ENCODE results near the gene ANKRD29.
"Not testable (repeated sequence)": the region's sequence is repeated elsewhere in the genome, so short reads cannot be mapped to it uniquely, and the experiment has no call there.

Gene ANKRD29

DNA sequence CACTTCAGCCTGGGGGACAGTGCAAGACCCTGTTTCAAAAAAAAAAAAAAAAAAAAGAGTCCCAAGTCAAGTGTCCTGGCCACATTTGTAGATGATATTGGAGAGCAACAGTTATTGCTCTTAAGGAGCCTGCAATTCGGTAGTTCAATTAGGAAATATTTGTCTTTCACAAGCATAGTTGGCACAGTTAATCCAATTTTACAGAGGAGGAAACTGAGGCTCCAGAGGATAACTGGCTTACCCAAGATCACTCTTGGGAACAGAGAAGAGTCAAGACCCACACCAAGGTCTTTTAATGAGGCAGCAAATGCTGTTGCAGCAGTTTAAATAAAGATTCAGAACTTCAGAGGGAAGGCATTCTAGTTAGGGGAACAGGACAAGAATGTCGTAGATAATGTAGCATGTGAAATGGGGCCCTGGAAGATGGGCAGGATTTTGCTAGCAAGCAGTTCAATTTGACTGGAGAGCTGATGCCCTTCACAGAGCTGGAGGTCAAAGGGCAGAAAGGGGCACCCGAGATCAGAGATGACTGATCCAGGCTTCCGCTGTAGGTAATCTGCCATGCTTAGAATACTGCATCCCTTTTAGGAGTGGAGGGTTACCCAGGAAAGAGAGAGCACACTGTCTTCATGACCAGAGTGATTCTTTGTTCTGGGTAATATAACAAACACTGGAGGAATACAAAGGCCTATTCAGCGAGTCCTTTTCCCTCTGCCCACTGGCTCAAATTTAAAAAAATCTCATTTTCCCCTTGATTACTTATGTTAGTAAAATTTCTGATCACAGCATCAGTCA is 79.4 kb downstream of the ANKRD29 start:
- no peaks in the 10 kb centered on the region for H3K36me3 ChIP-seq (ENCODE audit: control insufficient read depth, insufficient read depth, low read length)
- no peaks in the 10 kb centered on the region for H3K9me3 ChIP-seq (ENCODE audit: control insufficient read depth, low read length)
- H3K9ac ChIP-seq (ENCODE audit: low read length) = no peak overlapping the region
- no peaks in the 10 kb centered on the region for H3K27me3 ChIP-seq (ENCODE audit: control insufficient read depth, insufficient read depth, low read length)
- H3K4me3 ChIP-seq (ENCODE audit: low read length) = no peak overlapping the region
- peaks cover 24% of the 10 kb centered on the region for H3K4me1 ChIP-seq (ENCODE audit: control insufficient read depth, insufficient read depth, low read length)

DNA sequence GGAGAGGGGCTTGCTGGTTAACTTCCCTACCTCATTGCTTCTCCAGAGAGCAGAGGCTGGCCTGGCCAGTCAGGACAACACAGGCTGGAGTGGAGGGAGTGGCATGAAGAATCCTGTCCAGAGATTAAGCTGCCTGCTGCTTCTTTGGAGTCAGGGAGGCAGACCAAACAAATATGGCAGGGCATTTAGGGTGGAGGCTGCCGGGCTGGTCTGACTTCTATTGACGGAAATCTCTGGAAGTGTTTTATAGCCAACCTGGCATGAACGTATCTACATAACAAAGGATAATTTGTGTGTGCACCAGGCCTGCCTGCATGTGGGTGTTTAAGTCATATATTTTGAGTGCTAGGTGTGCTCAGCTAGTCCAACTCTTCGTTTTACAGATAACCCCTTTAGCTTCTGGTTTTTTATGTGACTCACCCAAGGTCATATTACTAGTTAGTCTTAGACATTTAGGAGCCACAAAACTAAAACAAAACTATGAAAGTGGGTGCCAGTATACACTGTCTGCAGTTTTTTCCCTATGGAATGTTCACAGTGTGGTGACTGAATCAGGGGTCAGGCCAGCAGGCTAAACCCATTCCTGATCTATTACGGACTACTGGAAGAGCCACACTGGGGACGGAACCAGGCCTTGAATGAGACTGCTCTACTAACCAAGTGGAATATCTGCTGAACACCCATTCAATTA is 81.9 kb downstream of the ANKRD29 start:
- H3K27me3 ChIP-seq (ENCODE audit: control insufficient read depth, insufficient read depth, low read length) = no peaks in the 10 kb centered on the region
- H3K4me1 ChIP-seq (ENCODE audit: control insufficient read depth, insufficient read depth, low read length) = peaks cover 18% of the 10 kb centered on the region
- H3K4me3 ChIP-seq (ENCODE audit: low read length) = no peak overlapping the region
- no peaks in the 10 kb centered on the region for H3K9me3 ChIP-seq (ENCODE audit: control insufficient read depth, low read length)
- H3K36me3 ChIP-seq (ENCODE audit: control insufficient read depth, insufficient read depth, low read length) = no peaks in the 10 kb centered on the region
- no peak overlapping the region for H3K9ac ChIP-seq (ENCODE audit: low read length)

DNA sequence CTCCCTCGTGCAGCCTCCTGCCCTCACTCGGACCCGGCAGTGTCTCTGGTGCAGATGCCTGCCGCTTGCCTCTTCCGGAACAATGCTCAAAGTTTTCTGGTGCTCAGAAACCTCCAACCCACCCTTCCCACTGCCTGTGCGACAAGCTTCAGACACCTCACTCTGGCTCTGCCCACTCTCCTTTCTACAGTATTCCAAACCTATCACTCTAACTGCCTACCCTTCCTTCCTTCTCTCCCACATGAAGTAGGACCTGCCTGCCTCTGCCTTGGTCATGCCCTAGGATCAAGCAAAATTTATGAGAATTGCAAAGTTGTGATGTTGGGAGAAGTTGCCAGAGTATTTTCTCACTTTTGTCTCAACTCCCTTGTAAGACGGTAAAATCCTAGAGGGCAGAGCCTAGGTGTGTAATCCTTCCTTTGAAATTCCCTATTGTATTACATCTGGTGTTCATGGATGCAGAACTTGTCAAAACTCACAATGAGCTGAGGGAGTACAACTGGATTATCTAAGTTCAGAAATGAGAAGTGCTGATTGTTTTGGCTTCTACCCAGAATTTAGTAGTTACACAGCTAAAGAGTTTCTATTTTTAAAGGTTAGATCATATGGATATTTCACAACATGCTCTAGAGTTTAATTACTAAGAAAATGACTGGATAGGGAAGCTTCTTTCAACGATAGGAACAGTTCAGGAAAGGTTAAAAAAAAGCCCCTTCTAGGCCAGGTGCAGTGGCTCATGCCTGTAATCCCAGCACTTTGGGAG is 83.6 kb downstream of the ANKRD29 start:
- H3K36me3 ChIP-seq (ENCODE audit: control insufficient read depth, insufficient read depth, low read length) = no peaks in the 10 kb centered on the region
- H3K9me3 ChIP-seq (ENCODE audit: control insufficient read depth, low read length) = no peaks in the 10 kb centered on the region
- H3K9ac ChIP-seq (ENCODE audit: low read length) = no peak overlapping the region
- H3K4me3 ChIP-seq (ENCODE audit: low read length) = no peak overlapping the region
- peaks cover 22% of the 10 kb centered on the region for H3K4me1 ChIP-seq (ENCODE audit: control insufficient read depth, insufficient read depth, low read length)
- H3K27me3 ChIP-seq (ENCODE audit: control insufficient read depth, insufficient read depth, low read length) = no peaks in the 10 kb centered on the region

DNA sequence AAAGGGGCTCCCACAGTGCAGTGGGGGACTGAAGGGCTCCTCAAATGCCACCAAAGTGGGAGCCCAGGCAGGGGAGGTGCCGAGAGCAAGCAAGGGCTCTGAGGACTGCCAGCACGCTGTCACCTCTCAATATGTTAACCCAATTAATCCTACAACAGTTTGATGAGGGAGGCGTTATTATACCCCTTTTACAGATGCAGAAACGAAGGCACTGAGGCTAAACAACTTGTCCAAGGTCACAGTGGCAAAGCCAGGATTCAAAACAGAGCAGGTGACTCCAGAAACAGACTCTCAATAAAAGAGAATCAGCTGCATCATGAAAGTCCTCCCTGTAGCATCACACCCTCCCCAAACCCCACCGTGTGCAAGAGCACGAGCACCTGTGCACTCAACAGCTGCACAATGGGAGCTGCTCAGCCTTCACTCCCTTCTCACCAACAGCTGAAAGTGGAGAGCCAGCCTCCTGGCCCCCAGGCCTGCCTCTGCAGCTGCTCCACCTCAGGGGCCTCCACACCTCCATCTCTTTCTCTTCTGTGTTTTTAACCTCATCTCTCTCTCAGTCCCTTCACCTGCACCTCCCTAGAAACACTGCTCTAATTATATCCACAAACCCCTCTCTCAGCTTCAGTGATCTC is 84.5 kb downstream of the ANKRD29 start:
- no peak overlapping the region for H3K9ac ChIP-seq (ENCODE audit: low read length)
- H3K4me1 ChIP-seq (ENCODE audit: control insufficient read depth, insufficient read depth, low read length) = peaks cover 22% of the 10 kb centered on the region
- H3K27me3 ChIP-seq (ENCODE audit: control insufficient read depth, insufficient read depth, low read length) = no peaks in the 10 kb centered on the region
- no peaks in the 10 kb centered on the region for H3K9me3 ChIP-seq (ENCODE audit: control insufficient read depth, low read length)
- no peaks in the 10 kb centered on the region for H3K36me3 ChIP-seq (ENCODE audit: control insufficient read depth, insufficient read depth, low read length)
- no peak overlapping the region for H3K4me3 ChIP-seq (ENCODE audit: low read length)

GRCh38 chr18:23577521-23577920 is 85.2 kb downstream of the ANKRD29 start:
- H3K36me3 ChIP-seq (ENCODE audit: control insufficient read depth, insufficient read depth, low read length); H3K4me3 ChIP-seq (ENCODE audit: low read length); H3K9ac ChIP-seq (ENCODE audit: low read length); H3K9me3 ChIP-seq (ENCODE audit: control insufficient read depth, low read length); H3K27me3 ChIP-seq (ENCODE audit: control insufficient read depth, insufficient read depth, low read length): not testable (repeated sequence)
- H3K4me1 ChIP-seq (ENCODE audit: control insufficient read depth, insufficient read depth, low read length) = peaks cover 20% of the 10 kb centered on the region

GRCh38 chr18:23575309-23575651 is 87.4 kb downstream of the ANKRD29 start:
- H3K9me3 ChIP-seq (ENCODE audit: control insufficient read depth, low read length) = no peaks in the 10 kb centered on the region
- peaks cover 10% of the 10 kb centered on the region for H3K4me1 ChIP-seq (ENCODE audit: control insufficient read depth, insufficient read depth, low read length)
- no peak overlapping the region for H3K9ac ChIP-seq (ENCODE audit: low read length)
- no peaks in the 10 kb centered on the region for H3K36me3 ChIP-seq (ENCODE audit: control insufficient read depth, insufficient read depth, low read length)
- H3K27me3 ChIP-seq (ENCODE audit: control insufficient read depth, insufficient read depth, low read length) = no peaks in the 10 kb centered on the region
- H3K4me3 ChIP-seq (ENCODE audit: low read length) = no peak overlapping the region

DNA sequence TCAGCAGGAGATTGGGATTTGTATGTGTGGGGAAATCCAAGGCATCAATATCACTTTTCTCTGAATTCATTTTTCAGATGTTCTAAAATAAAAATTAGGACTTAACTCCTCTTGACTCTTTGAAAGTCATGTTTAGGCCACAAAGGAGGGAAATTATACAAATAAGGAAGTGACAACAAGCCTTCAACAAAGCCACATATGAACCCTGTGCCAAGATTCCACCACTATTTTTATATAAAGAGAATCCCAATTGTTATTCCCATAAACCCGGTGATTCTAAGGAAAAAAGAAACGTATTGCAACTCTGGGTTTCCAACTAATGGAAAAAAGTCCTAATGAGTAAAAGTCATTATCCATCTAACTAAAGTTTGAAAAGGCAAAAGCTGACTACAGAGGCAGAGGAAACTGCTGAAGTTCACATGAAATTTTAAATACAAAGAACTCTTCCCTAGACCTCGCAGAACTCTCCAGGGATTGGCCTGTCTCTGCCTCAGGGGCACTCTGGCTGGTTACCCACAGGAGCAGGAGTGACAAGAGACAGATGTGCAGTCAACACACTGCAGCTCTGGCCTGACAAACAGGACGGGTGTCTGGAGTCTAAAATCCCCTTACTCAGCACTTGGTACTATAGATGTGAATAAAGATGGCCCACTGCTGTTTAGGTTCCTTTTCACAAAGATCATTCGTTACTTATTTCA is 88.0 kb downstream of the ANKRD29 start:
- Histone ChIP-seq H3K27me3 (ENCODE audit: control insufficient read depth, insufficient read depth, low read length) (no peaks in the 10 kb centered on the region), H3K4me1 (ENCODE audit: control insufficient read depth, insufficient read depth, low read length) (peaks cover 14% of the 10 kb centered on the region), H3K9ac (ENCODE audit: low read length) (peak overlapping the region; percentile 41), H3K4me3 (ENCODE audit: low read length) (no peak overlapping the region), H3K9me3 (ENCODE audit: control insufficient read depth, low read length) (no peaks in the 10 kb centered on the region), H3K36me3 (ENCODE audit: control insufficient read depth, insufficient read depth, low read length) (no peaks in the 10 kb centered on the region)

- Histone ChIP-seq H3K4me3 (ENCODE audit: low read length) (no peak overlapping the region), H3K36me3 (ENCODE audit: control insufficient read depth, insufficient read depth, low read length) (no peaks in the 10 kb centered on the region), H3K9ac (ENCODE audit: low read length) (peak overlapping the region; percentile 41), H3K9me3 (ENCODE audit: control insufficient read depth, low read length) (no peaks in the 10 kb centered on the region), H3K4me1 (ENCODE audit: control insufficient read depth, insufficient read depth, low read length) (peaks cover 18% of the 10 kb centered on the region), H3K27me3 (ENCODE audit: control insufficient read depth, insufficient read depth, low read length) (no peaks in the 10 kb centered on the region)
These were observed 88.9 kb downstream of the ANKRD29 start for GRCh38 chr18:23573626-23574431.

GRCh38 chr18:23573020-23573419 is 89.7 kb downstream of the ANKRD29 start:
- Histone ChIP-seq H3K4me1 (ENCODE audit: control insufficient read depth, insufficient read depth, low read length) (peaks cover 18% of the 10 kb centered on the region), H3K4me3 (ENCODE audit: low read length) (no peak overlapping the region), H3K36me3 (ENCODE audit: control insufficient read depth, insufficient read depth, low read length) (no peaks in the 10 kb centered on the region)

GRCh38 chr18:23572570-23572969 is 90.1 kb downstream of the ANKRD29 start:
- H3K27me3 ChIP-seq (ENCODE audit: control insufficient read depth, insufficient read depth, low read length) = no peaks in the 10 kb centered on the region
- H3K4me1 ChIP-seq (ENCODE audit: control insufficient read depth, insufficient read depth, low read length) = peaks cover 18% of the 10 kb centered on the region
- no peak overlapping the region for H3K4me3 ChIP-seq (ENCODE audit: low read length)
- H3K9me3 ChIP-seq (ENCODE audit: control insufficient read depth, low read length) = no peaks in the 10 kb centered on the region
- no peak overlapping the region for H3K9ac ChIP-seq (ENCODE audit: low read length)
- no peaks in the 10 kb centered on the region for H3K36me3 ChIP-seq (ENCODE audit: control insufficient read depth, insufficient read depth, low read length)

More at GRCh38 chr18:23573020-23573419, 89.7 kb downstream of the ANKRD29 start:
- H3K9ac ChIP-seq (ENCODE audit: low read length) = no peak overlapping the region
- H3K9me3 ChIP-seq (ENCODE audit: control insufficient read depth, low read length) = no peaks in the 10 kb centered on the region
- no peaks in the 10 kb centered on the region for H3K27me3 ChIP-seq (ENCODE audit: control insufficient read depth, insufficient read depth, low read length)

DNA sequence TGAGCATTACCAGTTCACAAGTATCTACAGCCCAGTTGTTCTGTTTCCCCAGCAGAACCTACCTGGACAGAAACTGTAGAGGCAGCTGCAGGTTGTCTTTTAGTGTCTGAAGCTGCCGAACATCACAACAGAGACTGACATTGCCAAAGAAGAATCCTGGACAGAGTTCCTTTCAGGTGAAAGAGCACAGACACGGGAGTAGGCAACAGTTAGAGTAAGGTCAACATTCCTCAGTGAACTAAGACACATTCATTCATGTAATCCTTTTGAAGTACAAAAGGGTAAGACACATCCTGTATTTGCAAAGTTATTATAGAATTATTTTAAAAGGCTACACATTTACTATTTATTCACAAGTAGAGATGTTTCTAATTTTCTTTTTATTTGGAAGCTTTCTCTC is 90.7 kb downstream of the ANKRD29 start:
- no peak overlapping the region for H3K4me3 ChIP-seq (ENCODE audit: low read length)
- no peaks in the 10 kb centered on the region for H3K9me3 ChIP-seq (ENCODE audit: control insufficient read depth, low read length)
- H3K27me3 ChIP-seq (ENCODE audit: control insufficient read depth, insufficient read depth, low read length) = no peaks in the 10 kb centered on the region
- no peaks in the 10 kb centered on the region for H3K36me3 ChIP-seq (ENCODE audit: control insufficient read depth, insufficient read depth, low read length)
- H3K4me1 ChIP-seq (ENCODE audit: control insufficient read depth, insufficient read depth, low read length) = peaks cover 18% of the 10 kb centered on the region
- H3K9ac ChIP-seq (ENCODE audit: low read length) = no peak overlapping the region
